Testis (tissue), 3 donors: ENCODE data around the gene PTAFR. TPM values are rescaled to one million over a fixed set of nuclear protein-coding genes. Genes with fewer than 3 reads are reported as not detected.

Experiments
- DNase-seq: peaks from one replicate; pipeline ENCODE4 v3.0.0-alpha.2; 2019
- H3K27ac ChIP-seq, 2 donors: fragments of 200-600 bp; sonication (generic); one replicate each; pipeline ENCODE4 v1.5.1; 2019
- H3K27me3 ChIP-seq: fragments of 200-600 bp; sonication (generic); one replicate; pipeline ENCODE4 v1.5.1; 2019
- H3K36me3 ChIP-seq: fragments of 200-600 bp; sonication (generic); one replicate; pipeline ENCODE4 v1.5.1; 2017; ENCODE audit warnings: low read depth; ENCODE audit errors: missing control alignments
- H3K4me1 ChIP-seq: fragments of 200-600 bp; sonication (generic); one replicate; pipeline ENCODE4 v1.5.1; 2019
- H3K4me3 ChIP-seq, 2 donors: fragments of 200-600 bp; sonication (generic); one replicate each; pipeline ENCODE4 v1.5.1; 2017 to 2019
- H3K9me3 ChIP-seq: fragments of 200-600 bp; sonication (generic); one replicate; pipeline ENCODE4 v1.5.1; 2017
- CTCF ChIP-seq, 3 experiments: fragments of 450-650 bp in 2 of 3; fragments of 200-600 bp in 1 of 3; sonication (generic) in 1 of 3; IDR thresholded peaks; one replicate each; pipeline ENCODE4 v1.5.1; 2016 to 2019; ENCODE audit warnings: antibody characterized with exemption in 3 of 3, mild to moderate bottlenecking in 2 of 3, moderate library complexity in 1 of 3
- POLR2A ChIP-seq: fragments of 450-650 bp; IDR thresholded peaks from one replicate; pipeline ENCODE4 v1.6.1; 2017; ENCODE audit warnings: antibody characterized with exemption, mild to moderate bottlenecking, moderate library complexity
- WGBS, 2 donors: methylation state at CpG; one replicate each; pipeline ENCODE4 v1.1.5; 2018; 5-methylcytosine and 5-hydroxymethylcytosine counted together
- intact Hi-C: fragments of 100-400 bp; cut with DNase I; formaldehyde crosslinking; loops from one replicate; pipeline ENCODE4 v1.15.1; 2023; ENCODE audit warnings: low total_unique reads
- polyA plus RNA-seq: library from polyadenylated mRNA; stranded (reverse); fragments of 350-450 nt; fragmentation: Illumina TruSeq; extraction: RNeasy Lipid Tissue Mini Kit (QIAGEN cat#74804); gene quantifications from one replicate; pipeline ENCODE4 v1.2.3, GENCODE V29; 2014; ENCODE audit warnings: low read depth, low replicate concordance; ENCODE audit not compliant: insufficient read depth
- total RNA-seq, 2 donors: library from RNA; depleted of rRNA; stranded (reverse); fragments of >200 nt; gene quantifications; one replicate each; pipeline ENCODE4 v1.2.3, GENCODE V29; 2016

Gene PTAFR
- total and polyA plus RNA-seq, 3 donors from 2014 or later, result 0.94 to 4.9 (median 1.7) TPM

GRCh38 chr1:28172713-28173150, 3.8 kb downstream of the PTAFR start:
- Histone ChIP-seq H3K4me1 (peaks cover 3% of the 10 kb centered on the region), H3K27ac (no peak overlapping the region), H3K27me3 (no peaks in the 10 kb centered on the region), H3K36me3 (no peaks in the 10 kb centered on the region), H3K4me3 (no peak overlapping the region), H3K9me3 (no peaks in the 10 kb centered on the region)
- WGBS, 2 donors, result 44 to 46% methylated on average over 8 of the region's 8 CpGs
- no peak for TF ChIP-seq CTCF (IDR thresholded peaks at IDR 0.05)
- no peak for TF ChIP-seq POLR2A
- intact Hi-C loops, result no loop called here
- DNase-seq, result peak; percentile 38

GRCh38 chr1:28171246-28171645, 5.2 kb downstream of the PTAFR start:
- Histone ChIP-seq H3K27ac (no peak overlapping the region), H3K9me3 (no peaks in the 10 kb centered on the region), H3K27me3 (no peaks in the 10 kb centered on the region), H3K4me1 (peaks cover 3% of the 10 kb centered on the region), H3K36me3 (no peaks in the 10 kb centered on the region), H3K4me3 (no peak overlapping the region)
- TF ChIP-seq POLR2A (no peak), CTCF (IDR thresholded peaks at IDR 0.05) (no peak)
- intact Hi-C loops, result no loop called here
- WGBS, 2 donors, result 89 to 95% methylated on average over 7 of the region's 7 CpGs
- no peak for DNase-seq

- no peaks in the 10 kb centered on the region for H3K36me3 ChIP-seq
- H3K4me1 ChIP-seq, result peaks cover 3% of the 10 kb centered on the region
- H3K27me3 ChIP-seq, result no peaks in the 10 kb centered on the region
- no peaks in the 10 kb centered on the region for H3K9me3 ChIP-seq
- no peak overlapping the region for H3K27ac ChIP-seq
- DNase-seq, result no peak
- intact Hi-C loops, result no loop called here
- no peak overlapping the region for H3K4me3 ChIP-seq
- 95 to 100% methylated on average over 2 of the region's 2 CpGs for WGBS, 2 donors
- TF ChIP-seq CTCF (IDR thresholded peaks at IDR 0.05), result no peak
- TF ChIP-seq POLR2A, result no peak
Measured at GRCh38 chr1:28170001-28170596, 6.4 kb downstream of the PTAFR start.

GRCh38 chr1:28163496-28164161, 12.9 kb downstream of the PTAFR start:
- no peak for TF ChIP-seq POLR2A
- no peak for TF ChIP-seq CTCF (IDR thresholded peaks at IDR 0.05)
- intact Hi-C loops, result no loop called here
- no peak overlapping the region for H3K4me3 ChIP-seq
- H3K36me3 ChIP-seq, result no peaks in the 10 kb centered on the region
- H3K27me3 ChIP-seq, result no peaks in the 10 kb centered on the region
- no peak for DNase-seq
- peaks cover 2% of the 10 kb centered on the region for H3K4me1 ChIP-seq
- no peaks in the 10 kb centered on the region for H3K9me3 ChIP-seq
- WGBS, 2 donors, result 37 to 59% methylated on average over 4 of the region's 4 CpGs
- no peak overlapping the region for H3K27ac ChIP-seq

- Histone ChIP-seq H3K4me3 (no peak overlapping the region), H3K9me3 (no peaks in the 10 kb centered on the region), H3K27ac (no peak overlapping the region), H3K4me1 (peaks cover 2% of the 10 kb centered on the region), H3K27me3 (no peaks in the 10 kb centered on the region), H3K36me3 (no peaks in the 10 kb centered on the region)
- 84 to 86% methylated on average over 7 of the region's 7 CpGs for WGBS, 2 donors
- TF ChIP-seq CTCF (IDR thresholded peaks at IDR 0.05) (no peak), POLR2A (no peak)
- DNase-seq, result no peak
- intact Hi-C loops, result no loop called here
Measured at GRCh38 chr1:28162151-28162550, 14.3 kb downstream of the PTAFR start.
